ENCODE data around the gene KERA. TPM values are rescaled to one million over a fixed set of nuclear protein-coding genes. Genes with fewer than 3 reads are reported as not detected.

Gene KERA
- total RNA-seq, 3 donors from 2014 or later = 0.32 TPM; not detected in 2

DNA sequence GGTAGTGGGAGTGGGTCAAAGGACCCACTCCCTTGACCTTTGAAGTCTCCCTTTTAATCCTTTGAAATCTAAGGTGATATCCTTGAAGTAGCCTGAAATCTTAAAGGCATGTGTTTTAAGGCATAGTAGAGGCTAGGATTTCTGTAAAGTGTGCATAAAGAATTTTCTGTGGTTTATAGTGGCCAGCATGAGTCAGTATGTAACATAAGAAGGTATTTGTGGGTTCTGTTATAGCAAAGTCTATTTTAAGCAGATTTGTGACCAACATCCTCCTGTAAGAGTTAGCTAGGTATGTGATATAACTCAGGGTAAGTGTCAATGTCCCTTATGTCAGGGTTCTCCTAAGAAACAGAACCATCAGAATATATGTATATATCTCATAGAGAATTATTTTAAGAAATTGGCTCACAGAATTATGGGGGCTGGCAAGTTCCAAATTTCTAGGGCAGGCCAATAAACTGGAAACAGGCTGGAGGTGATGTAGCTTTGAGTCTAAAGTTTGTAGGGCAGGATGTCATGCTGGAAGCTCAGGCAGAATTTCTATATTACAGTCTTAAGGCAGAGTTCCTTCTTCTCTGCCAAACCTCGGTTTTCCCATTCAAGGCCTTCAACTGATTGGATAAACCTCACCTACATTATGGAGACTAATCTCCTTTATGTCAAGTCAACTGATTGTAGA, 34.4 kb downstream of the KERA start:
- H3K36me3 ChIP-seq (ENCODE audit: low read depth) = no peaks in the 10 kb centered on the region
- TF ChIP-seq, protein P1, sequence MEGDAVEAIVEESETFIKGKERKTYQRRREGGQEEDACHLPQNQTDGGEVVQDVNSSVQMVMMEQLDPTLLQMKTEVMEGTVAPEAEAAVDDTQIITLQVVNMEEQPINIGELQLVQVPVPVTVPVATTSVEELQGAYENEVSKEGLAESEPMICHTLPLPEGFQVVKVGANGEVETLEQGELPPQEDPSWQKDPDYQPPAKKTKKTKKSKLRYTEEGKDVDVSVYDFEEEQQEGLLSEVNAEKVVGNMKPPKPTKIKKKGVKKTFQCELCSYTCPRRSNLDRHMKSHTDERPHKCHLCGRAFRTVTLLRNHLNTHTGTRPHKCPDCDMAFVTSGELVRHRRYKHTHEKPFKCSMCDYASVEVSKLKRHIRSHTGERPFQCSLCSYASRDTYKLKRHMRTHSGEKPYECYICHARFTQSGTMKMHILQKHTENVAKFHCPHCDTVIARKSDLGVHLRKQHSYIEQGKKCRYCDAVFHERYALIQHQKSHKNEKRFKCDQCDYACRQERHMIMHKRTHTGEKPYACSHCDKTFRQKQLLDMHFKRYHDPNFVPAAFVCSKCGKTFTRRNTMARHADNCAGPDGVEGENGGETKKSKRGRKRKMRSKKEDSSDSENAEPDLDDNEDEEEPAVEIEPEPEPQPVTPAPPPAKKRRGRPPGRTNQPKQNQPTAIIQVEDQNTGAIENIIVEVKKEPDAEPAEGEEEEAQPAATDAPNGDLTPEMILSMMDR (IDR thresholded peaks at IDR 0.05) = no peak
- H3K9me3 ChIP-seq = no peaks in the 10 kb centered on the region
- DNase-seq = no peak
- no peak for ATAC-seq
- intact Hi-C loops (cut with DNase I, micrococcal nuclease) = no loop called here
- H3K4me3 ChIP-seq = no peak overlapping the region
- H3K4me1 ChIP-seq (ENCODE audit: low read depth) = no peaks in the 10 kb centered on the region

DNA sequence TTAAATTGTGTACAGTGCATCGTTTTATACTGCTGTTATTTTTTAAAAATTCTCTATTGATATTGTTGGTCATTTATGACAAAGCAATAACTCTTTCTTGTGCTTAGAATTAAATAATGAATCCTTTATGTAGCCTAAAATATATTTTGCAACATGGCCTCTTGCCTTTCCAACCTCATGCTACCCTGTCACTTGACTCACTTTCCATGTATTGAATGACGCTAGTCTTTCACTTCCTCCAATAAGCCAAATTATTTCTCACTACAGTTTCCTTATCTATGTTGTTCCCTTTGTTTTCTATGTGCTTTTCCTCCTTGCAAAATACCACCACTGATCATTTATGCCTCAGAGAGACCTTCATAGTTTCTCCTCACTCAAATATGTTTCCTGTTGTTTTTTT, 36.7 kb downstream of the KERA start:
- H3K36me3 ChIP-seq (ENCODE audit: low read depth) = no peaks in the 10 kb centered on the region
- intact Hi-C loops (cut with DNase I, micrococcal nuclease) = no loop called here
- H3K9me3 ChIP-seq = no peaks in the 10 kb centered on the region
- ATAC-seq (no peak), DNase-seq (no peak)
- no peaks in the 10 kb centered on the region for H3K4me1 ChIP-seq (ENCODE audit: low read depth)
- H3K4me3 ChIP-seq = no peak overlapping the region
- TF ChIP-seq, protein P1 (IDR thresholded peaks at IDR 0.05) = no peak

DNA sequence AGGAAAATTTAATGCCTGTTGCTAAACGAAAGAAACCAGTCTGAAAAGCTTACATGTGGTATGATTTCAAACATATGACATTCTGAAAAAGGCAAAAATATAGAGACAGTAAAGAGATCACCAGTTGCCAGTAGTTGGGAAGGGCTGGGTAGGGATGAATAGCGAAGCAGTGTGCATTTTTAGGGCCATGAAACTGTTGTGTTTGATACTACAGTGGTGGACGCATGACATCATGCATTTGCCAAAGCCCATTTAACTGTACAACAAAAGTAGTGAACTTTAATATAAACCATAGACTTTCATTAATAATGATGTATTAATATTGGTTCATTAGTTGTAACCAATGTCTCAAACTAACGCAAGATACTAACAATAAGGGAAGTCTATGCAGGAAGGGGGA, 38.4 kb downstream of the KERA start:
- Histone ChIP-seq H3K4me1 (ENCODE audit: low read depth) (no peaks in the 10 kb centered on the region), H3K36me3 (ENCODE audit: low read depth) (no peaks in the 10 kb centered on the region), H3K4me3 (no peak overlapping the region), H3K9me3 (no peaks in the 10 kb centered on the region)
- ATAC-seq = no peak
- TF ChIP-seq, protein P1 (IDR thresholded peaks at IDR 0.05) = no peak
- no peak for DNase-seq
- intact Hi-C loops (cut with DNase I, micrococcal nuclease) = no loop called here

DNA sequence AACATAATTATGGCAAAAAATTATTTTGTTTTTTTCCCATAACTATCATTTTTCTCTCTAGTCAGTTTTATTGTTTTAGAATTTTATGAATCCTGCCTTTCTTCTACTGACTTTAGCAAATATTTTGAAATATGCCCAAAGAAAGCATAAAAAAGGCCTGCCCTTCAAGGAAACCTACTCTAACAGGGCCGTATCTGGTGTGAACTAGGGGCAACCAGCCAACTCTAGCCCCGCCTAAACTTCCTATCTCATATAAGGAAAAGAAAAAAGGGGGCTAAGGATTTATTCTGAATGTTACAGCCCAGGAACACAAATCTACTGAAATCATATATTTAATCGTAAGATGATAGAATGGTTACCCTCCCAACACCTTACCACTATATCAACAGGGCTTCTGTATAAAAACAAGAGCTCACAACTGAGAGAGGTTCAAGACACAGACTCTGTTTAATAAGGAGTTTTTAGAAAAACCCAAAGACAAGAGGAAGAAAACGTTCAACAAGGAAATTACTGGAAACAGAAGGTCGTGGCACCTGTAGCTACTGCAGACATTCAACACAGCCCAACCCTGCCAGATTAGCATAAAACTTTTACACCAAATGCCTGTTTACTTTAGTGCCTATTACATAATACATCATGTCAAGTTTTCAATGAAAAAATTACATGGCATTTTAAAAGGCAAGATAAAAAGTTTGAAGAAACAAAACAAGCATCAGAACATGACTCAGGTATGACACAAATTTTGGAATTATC, 40.1 kb downstream of the KERA start:
- no peaks in the 10 kb centered on the region for H3K36me3 ChIP-seq (ENCODE audit: low read depth)
- no peak overlapping the region for H3K4me3 ChIP-seq
- ATAC-seq (no peak), DNase-seq (peak in 1 of 3 donors; percentile 2)
- TF ChIP-seq, protein P1 (IDR thresholded peaks at IDR 0.05) = no peak
- intact Hi-C loops (cut with DNase I, micrococcal nuclease) = no loop called here
- no peaks in the 10 kb centered on the region for H3K9me3 ChIP-seq
- H3K4me1 ChIP-seq (ENCODE audit: low read depth) = no peaks in the 10 kb centered on the region

DNA sequence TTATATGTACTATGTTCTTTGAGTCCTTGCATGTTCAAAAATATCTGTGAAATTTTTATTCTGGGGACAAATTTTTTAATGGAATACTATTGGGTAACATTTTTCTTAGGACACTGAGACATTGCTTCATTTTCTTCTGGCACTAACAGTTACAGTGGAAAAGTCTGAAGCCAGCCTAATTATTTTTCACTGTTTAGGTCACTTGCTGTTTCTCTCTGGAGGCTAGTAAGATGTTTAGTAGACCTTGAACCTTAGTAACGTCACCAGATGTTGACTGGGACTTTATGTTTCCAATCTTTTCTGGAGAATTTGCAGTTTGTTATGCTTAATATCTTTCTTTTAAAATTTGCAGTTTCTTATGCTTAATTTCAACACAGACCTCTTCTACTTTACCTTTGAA, 40.8 kb downstream of the KERA start:
- no peaks in the 10 kb centered on the region for H3K9me3 ChIP-seq
- no peaks in the 10 kb centered on the region for H3K36me3 ChIP-seq (ENCODE audit: low read depth)
- ATAC-seq = no peak
- no peak for DNase-seq
- TF ChIP-seq, protein P1 (IDR thresholded peaks at IDR 0.05) = no peak
- no peaks in the 10 kb centered on the region for H3K4me1 ChIP-seq (ENCODE audit: low read depth)
- intact Hi-C loops (cut with DNase I, micrococcal nuclease) = no loop called here
- no peak overlapping the region for H3K4me3 ChIP-seq

Measured in mucosa of descending colon (tissue), 3 donors.